Occipital lobe (tissue), 2 donors: ENCODE measurements around the gene PLB1. TPM values are rescaled to one million over a fixed set of nuclear protein-coding genes. Genes with fewer than 3 reads are reported as not detected.
A peak's percentile ranks its signal among the peaks of the same experiment; 100 is the strongest.
"Not testable (repeated sequence)": the region's sequence is repeated elsewhere in the genome, so short reads cannot be mapped to it uniquely, and the experiment has no call there.

ENCODE experiments used
- DNase-seq: peaks from one replicate; lab custom pipeline; 2025; lab: John Stamatoyannopoulos, UW
- total RNA-seq: library from RNA; depleted of rRNA; stranded (reverse); fragments of >200 nt; gene quantifications from one replicate; pipeline ENCODE4 v1.2.3, GENCODE V29; 2014

Gene PLB1
- total RNA-seq, 1 donor from 2014 or later, result 2.3 TPM

DNA sequence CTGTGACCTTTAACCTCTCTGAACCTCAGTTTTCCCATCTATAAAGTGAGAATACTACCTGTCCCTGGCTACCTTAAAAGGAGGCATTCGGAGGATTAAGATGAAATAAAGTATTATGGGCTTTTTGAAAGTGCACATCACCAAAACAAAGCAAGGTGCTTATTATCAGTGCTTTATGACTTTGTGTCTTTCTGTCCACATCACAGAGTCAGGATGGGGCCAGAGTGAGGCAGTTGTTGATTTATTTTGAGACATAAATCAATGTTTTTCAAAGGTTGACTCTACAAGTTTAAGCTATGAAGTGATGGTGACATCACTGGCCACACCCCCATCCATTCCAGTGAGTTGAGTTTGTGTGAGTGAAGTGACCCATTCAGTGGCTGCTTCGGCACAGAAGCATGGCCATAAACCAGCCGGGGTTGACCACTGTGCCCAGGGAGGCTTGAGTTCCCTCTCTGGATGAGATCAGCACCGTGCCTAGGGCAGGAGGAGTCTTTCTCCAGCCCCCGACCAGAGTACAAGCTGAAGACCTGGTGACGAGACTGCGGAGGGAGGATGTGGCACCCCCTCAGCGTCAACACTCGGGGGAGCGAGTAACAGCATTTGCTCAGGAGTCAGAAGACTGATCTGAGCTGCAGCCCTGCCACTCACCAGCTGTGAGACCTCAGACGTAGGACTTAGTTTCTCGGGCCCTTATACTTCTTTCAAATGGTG is 166.8 kb downstream of the PLB1 start:
- DNase-seq, result no peak

DNA sequence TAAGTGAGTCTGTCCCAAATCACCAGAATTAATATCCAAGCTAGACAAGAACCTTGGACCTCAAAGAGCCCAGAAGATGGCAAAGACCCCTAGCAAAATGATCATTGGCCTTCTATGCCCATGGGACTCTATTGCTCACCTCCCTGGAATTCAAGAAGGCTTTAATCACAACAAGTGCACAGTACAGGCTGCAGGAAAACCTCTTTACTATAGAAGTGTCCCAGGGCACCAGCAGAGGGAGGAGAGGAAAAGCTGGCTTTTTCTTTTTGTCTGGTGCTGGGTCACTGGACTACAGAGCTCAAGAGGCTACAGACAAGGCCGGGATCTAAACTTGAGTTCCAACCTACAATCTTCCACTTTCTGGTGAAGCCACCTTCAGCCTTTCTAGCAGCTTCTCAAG is 167.5 kb downstream of the PLB1 start:
- DNase-seq, result no peak

DNA sequence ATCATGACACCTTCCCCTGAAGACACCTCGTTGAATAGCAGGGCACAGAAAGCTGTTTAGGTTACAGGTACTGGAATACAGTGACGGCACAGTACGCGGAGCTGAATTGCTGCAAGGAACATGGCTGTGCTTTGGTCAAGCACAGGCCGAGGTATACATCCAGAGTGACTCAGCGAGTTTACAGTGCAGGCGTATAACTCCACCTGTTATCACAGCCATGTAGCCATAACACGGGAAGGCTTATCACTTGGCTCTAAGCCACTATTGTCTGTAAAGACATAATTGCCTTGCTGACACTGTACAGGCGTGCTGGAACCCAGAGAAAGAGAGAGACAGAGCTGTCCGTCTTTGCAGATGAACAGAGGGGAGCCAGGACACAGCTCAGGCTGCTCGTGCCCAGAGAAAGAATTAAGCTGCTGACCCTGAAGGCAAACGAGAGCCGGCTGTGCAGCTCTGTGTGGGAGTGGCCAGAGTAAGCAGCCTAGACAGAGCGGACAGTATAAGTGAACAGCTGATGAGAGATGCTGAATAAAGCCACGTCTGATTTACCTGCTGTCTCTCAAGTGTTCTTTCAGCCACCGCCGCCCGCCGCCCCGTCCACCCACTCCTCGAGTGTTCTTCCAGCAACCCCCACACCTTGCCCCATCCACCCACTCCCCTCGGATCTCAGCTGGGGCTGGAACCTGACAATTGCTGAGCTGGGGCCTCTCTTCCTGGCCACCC is 168.4 kb downstream of the PLB1 start:
- no peak for DNase-seq

DNA sequence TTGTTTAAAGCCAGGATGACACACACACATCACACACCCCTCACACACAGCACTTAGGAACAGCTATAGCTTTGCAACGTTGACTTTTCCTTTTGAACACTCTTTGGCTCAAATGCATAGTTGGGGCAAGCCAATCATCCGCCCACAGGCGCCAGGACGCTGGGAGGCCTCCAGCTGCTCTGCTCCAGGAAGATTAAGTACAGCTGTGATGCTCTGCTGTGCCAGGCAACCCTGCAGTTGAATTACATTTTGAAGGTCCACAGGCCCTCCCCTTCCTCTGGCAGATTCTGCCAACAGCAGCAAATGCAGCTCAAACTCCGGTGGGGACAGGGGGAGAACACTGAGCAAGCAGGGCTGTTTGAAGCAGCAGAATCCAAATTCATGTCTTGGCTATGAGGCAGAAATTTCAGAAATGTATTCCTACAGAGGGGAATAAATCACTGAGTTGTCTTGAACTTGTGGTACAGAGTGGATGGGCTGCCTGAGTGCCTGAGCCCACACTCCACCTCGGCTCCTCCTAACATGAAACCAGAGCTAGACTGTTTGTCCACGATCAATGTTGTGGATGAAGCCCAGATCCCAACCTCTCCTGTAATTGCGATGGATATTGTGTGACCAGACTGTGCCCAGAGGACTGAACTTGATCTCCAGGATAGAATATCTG is 169.3 kb downstream of the PLB1 start:
- peak; percentile 51 for DNase-seq

DNA sequence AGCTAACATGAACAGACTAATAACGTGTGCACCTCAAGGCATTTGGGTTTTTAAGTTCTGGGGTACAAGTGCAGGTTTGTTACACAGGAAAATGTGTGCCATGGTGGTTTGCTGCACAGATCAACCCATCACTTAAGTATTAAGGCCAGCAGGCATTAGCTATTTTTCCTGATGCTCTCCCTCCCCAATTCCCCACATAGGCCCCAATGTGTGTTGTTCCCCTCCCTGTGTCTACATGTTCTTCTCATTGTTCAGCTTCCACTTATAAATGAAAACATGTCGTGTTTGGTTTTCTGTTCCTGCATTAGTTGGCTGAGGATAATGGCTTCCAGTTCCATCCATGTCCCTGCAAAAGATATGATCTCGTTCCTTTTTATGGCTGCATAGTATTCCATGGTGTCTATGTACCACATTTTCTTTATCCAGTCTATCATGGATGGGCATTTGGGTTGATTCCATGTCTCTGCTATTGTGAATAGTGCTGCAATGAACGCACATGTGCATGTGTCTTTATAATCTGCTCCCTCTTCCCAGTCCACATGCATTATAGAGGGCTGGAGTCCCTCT is 170.0 kb downstream of the PLB1 start:
- not testable (repeated sequence) for DNase-seq

DNA sequence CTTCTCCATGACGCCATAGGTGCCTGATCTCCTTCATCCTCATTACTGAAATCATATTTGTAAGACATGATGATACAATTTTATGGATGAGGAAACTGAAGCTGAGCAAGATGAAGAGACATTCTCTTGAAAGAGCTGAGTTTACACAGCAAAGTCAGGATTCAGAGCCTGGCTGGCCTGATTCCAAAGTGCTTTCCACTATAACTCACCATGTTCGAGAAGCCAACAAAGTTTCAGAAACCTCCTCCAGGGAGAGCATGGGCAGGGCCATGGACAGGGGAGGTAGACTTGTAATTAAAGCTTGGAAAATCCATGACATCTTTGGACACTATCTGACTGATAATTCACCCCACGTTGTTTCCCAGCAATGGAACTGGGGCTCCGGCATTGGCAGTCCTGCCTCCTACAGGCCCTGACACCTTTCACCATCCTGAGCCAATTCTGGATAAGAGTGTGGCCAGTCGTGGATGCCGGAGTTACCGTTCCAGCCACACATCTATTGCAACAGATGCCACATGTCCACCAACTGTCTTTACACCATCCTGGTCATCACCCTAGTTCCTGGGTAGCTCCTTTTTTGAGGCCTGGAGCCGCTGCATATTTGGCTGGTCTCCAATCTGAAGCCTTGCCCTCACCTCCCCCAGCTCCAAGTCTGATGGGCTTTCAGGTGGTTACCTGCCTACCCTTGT is 170.8 kb downstream of the PLB1 start:
- no peak for DNase-seq

DNA sequence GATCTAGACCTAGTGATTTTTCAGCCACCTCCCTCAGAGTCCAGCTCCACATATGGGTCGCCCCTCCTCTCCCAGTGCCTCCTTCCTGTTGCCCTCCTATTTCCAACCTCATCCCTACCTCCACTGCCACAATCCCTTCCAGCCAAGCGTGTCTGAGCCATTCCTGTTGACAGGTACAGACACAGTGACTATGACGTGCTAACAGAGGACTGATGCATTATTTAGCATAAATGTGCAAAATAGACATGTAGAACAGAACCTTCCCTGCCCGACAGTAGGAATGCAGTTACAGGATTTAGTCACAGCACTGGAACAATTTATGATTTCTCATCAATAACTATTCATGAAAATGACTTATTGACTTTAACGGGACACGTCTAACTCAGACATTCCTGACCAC is 171.4 kb downstream of the PLB1 start:
- DNase-seq, result no peak

DNA sequence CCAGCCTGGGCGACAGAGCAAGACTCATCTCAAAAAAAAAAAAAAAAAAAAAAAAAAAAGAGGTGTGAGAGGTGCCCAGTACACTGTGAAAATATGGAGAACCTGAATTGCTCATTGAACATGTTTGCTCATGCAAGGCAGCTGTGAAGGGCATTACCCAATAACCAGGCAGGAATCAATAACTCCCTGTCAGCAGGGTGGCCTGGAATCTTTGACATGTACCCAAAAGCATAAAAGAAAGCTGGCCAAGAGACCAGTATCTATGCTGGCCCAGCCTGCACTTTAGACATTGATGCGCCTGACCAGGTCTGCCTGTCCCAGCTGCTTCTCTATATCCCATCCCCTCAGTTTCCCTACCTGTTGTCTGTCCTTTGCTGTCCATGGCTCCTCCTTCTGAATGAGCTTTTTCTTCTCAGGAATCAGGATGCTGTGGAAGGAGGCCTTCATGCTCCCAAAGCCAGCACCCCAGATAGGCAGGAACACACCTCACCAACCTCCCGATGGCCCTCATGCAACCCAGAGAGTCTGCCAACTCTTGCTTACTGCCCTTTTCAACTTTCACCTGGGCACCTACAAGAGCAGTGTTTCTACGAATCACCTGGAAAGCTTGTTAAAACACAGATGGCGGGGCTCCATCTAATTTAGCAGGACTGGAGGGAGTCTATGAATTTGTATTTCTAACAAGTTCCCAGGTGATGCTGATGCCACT is 172.4 kb downstream of the PLB1 start:
- DNase-seq, result no peak

DNA sequence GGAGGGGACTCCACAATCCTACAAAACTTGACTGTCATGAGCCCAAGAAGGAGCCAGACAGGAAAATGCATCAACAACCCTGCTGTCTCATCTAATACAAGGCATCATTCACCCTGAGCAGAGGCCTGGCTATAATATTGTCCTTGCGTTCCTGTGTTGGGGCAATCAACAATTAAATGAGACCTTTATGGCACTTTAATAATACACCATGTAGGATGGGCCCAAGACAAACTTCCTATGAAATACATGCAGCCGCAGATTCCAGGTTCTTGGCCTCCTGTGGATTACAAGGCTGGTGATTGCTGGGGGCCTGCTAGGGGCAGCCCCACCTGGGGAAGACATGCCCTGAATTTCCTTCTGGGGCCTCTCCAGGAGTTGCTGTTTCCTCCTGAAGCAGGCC is 173.0 kb downstream of the PLB1 start:
- no peak for DNase-seq

DNA sequence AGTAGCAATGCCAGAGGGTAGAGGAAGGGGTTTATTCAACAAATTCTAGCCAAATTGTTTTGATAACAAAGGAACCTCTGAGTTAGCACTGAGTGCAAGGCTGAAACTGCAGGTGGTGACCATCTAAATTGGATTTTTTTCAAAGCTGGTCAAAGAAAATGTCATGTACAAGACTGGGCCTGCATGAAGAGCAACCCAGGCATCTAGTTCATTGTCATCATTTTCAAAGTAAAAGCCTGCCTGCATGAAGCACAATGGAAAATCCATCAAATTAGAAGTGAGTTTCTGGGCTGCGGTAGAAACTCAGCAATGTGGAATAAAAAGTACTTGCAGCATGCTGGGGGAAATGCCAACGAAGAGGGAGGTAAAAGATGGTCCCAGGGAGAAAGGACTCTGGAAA is 175.0 kb downstream of the PLB1 start:
- no peak for DNase-seq

DNA sequence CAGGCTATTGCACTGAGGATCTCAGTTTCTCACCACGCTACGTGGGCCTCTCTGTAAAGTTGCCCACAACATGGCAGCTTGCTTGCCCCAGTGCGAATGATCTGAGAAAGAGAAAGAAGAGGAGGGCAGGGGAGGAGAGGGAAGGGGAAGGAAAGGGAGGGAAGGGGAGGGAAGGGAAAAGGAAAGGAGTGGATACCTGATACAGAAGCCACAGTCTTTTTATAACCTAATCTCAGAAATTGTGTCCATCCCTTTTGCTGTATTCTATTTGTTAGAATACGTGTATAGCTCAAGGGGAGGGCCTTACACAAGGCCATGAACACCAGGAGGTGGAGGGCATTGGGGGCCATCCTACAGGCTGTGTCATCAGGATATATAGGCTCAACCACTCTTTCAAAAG is 177.5 kb downstream of the PLB1 start:
- DNase-seq, result no peak

DNA sequence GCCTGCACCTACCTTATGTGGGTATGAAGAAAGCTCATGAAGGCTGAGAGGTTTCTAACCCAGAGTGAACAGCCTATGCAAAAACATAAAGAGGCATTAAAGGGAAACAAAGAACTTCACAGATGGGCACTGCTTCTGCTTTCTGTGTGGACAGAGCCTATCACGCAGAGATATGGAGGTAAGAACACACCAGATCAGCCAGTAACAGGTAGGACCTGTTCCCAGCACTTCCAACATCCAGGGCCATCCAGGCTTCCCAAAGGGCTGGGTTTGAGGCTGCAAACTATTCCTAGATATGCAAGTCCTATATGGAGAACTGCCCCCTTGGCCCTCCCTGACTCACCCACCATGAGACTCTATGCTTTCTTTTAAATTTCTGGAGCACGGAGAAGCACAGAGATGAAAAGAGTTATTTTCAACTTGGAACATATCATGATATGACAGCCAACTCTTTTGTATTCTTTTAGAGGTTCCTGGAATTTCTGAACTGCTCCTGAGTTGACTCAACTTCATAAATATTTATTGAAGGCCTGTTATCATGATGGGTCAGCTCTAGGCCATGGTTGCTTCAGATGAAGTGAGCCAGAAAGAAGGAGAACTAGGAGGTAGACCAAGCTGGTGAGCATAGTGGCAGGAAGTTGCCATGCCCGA is 178.3 kb downstream of the PLB1 start:
- no peak for DNase-seq

DNA sequence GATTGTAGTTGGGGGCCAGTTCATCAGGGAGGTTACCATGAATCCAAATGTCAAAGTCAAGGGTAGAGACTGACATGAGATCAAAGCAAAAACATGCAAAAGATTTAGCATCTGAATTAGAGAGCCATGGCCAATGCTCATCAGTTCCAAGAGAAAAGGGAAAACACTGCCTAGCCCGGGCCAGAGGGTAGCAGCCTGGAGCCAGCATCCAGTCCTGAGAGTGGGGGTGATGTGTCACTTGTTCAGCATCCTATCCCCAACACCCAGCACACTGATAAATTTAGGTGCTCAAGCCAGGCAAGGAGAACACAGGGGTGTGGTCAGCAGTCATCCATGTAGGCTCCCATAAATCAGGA is 178.8 kb downstream of the PLB1 start:
- DNase-seq, result no peak

DNA sequence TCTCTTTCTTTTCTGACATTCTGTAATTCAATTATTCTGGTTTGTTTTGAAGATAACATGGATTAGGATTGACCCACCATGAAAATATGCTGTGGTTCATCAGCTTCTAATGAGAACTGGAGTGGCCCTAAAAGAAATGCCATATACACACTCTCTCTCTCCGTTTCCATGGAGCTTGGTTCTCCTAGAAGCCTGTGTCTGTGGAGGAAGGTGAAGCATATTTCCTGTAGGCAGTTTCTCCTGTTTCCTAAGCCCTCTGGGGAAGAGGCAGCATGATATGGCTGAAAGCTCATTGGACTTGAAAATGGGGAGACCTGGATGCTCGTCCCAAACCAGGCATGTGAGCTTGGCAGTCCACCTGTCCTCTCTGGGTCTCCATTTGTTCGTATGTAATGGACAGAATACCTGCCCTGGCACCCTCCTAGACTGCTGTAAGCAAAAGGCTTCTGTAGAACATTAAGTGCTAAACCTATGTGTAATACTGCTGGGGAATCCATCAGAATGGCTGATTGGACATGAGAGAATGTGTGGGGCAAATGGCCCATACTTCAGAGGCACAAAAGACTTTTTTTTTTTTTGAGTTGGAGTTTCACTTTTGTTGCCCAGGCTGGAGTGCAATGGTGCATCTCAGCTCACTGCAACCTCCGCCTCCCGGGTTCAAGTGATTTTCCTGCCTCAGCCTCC is 180.4 kb downstream of the PLB1 start:
- no peak for DNase-seq

DNA sequence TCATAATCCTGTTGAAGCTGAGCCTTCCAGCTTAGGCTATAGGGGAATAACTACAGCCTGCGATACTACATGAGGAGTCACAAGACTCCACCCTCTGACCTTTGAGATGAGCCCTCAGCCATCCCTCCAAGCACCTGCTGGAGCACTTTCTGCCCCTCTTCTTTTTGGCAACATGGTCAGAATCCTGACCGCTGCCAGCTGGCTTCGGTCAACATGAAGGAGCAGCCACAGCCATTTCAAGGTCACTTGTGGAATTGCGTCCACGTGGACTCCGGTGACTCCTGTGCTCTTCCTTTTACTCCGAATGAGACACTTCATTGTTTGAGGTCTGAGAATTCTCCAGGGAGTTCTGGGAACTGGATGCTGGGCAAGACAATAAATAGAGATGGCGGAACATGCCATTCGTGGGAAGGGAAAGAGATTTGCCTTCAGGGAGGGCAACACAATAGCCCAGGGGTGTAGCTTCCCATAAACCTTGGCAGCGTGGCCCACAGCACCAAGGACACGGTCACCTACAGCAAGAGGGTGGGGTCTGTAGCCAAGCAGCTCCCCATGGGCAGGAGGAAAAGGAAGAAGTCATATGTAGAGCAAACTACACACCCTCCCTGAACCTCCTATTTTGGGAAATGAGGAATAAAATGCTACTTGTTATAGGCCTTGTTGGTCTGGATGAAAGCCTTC is 182.5 kb downstream of the PLB1 start:
- no peak for DNase-seq

DNA sequence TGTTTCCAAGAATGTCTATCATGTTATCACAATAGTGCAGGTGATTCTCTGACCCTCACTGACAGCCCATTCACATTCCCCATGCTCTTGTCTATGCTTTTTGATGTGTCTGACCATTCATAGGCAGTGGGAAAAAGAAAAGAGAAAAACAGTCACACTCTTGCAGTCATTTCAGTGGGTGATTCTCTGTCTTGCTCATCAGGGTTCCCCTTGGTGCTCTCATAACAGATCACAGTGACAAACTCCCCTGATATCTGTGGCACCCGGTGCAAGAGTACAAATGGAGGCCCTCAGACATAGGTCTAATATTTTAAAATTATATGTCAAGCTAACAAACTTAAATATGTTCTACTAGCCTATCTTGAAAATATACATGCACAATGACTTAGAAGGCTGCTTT is 183.1 kb downstream of the PLB1 start:
- DNase-seq, result no peak

DNA sequence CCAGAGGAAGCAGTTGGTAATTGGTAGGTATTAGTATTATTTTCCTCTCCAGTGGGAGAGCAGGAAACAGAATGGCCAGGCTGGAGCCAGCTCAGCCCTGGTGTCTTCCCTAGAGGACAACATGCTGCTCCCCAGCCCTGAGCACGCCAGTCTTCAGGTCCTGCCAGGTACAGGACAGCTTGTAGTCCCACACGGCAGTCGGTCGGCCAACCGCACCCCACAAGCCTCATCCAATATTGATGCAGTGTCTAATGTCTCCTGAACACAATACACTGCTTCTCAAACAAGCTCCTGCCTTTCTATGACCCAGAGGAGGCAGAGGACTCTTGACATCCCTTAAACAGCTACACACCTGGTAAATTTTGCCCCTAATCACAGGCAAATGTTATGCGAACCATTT is 184.8 kb downstream of the PLB1 start:
- no peak for DNase-seq

DNA sequence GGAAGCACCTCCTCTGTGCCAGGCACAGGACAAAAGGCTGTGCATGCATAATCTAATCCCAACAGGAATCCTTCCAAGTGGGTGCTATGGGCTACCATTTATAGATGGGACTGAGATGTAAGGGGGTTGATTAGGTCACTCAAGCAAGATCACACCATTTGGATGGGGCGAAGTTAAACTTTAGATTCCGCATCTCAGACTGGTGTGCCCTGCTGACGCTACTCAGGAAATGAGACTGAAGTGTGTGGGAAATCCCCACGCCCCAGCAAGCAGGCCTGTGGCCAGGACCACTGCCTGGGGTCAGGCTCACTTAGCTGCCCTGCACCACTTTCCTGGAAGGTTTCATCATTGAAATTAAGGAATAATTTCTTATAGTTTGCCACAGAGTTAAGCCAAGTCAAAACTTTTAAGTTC is 185.3 kb downstream of the PLB1 start:
- no peak for DNase-seq

DNA sequence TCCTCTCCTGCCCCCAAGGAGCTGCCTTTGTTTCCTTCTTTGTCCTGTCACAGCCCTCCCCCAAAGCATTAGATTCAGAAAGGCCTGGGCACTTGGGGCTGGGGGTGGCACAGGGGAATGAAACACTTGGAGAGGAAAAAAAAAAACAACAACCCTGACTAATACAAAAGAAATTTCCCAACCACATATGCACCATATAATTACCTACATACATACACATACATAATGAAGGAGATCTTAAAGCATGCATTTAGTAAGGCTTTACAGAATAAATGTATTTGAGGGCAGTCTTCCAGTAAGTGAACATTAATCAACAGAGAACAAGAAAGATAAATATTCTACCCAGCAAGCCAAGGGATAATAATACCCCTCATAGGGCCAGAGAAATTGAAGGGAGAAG is 185.7 kb downstream of the PLB1 start:
- no peak for DNase-seq
